Coronary artery (tissue), 2 donors: Measurements from ENCODE around the gene ASB11.

Experiments used
- DNase-seq: peaks from one replicate; pipeline ENCODE4 v3.0.0-alpha.2; 2017; ENCODE audit warnings: low spot score
- H3K27ac ChIP-seq, 2 donors: fragments of 200-600 bp; sonication (generic); one replicate each; pipeline ENCODE4 v1.5.1; 2016 to 2019
- H3K4me3 ChIP-seq: fragments of 200-600 bp; sonication (generic); 2 replicates; pipeline ENCODE4 v1.5.1; 2016; ENCODE audit warnings: mild to moderate bottlenecking, moderate library complexity
- CTCF ChIP-seq: fragments of 200-600 bp; sonication (generic); IDR thresholded peaks from one replicate; pipeline ENCODE4 v1.5.1; 2019; ENCODE audit warnings: antibody characterized with exemption

The ASB11 gene

GRCh38 chrX:15328131-15328530, 12.7 kb upstream of the ASB11 start:
- no peak for TF ChIP-seq CTCF
- DNase-seq, result no peak
- no peak overlapping the region for H3K4me3 ChIP-seq
- H3K27ac ChIP-seq, result no peak overlapping the region

DNA sequence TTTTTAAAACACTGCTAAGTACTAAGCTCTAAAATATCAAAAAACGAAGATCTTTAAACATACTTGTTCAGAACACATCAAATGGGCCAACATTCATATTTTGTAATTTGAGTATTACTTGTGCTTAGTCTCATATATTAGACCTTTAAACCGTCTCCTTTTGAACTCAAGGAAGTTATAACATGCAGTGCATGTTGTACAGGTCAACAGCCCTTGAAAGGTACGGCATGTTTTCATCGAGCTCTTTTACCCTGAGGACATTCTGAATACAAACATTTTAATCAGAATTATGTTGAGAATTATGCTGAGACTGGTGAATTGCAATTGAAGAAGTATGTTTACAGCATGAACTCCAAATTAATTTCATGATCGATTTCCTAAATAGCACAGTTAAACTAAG, 7.0 kb upstream of the ASB11 start:
- Histone ChIP-seq H3K4me3 (no peak overlapping the region), H3K27ac (no peak overlapping the region)
- no peak for TF ChIP-seq CTCF
- DNase-seq, result no peak

- no peak for TF ChIP-seq CTCF
- Histone ChIP-seq H3K4me3 (no peak overlapping the region), H3K27ac (no peak overlapping the region)
- DNase-seq, result no peak
Observed at GRCh38 chrX:15322072-15322471, 6.6 kb upstream of the ASB11 start.

DNA sequence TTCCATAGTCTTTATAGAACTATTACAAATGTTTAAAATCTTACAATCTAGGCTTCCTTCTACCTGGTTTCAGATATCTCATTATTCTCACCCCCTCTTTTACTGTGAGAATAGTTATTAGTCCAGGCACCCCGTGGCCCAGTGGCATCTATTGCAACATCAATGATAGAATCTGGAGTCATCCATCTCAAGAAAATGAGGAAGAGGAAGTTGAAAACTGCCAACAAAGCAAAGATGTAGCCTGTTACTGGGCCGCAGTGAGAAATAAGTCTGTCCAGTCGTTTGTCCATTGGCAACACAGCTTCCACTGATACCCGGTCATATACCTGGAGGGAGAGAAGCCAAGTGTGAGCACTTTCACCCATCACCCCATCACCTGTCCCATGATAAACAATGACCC, 6.0 kb upstream of the ASB11 start:
- no peak for DNase-seq
- H3K27ac ChIP-seq, result no peak overlapping the region
- H3K4me3 ChIP-seq, result no peak overlapping the region
- TF ChIP-seq CTCF, result no peak

DNA sequence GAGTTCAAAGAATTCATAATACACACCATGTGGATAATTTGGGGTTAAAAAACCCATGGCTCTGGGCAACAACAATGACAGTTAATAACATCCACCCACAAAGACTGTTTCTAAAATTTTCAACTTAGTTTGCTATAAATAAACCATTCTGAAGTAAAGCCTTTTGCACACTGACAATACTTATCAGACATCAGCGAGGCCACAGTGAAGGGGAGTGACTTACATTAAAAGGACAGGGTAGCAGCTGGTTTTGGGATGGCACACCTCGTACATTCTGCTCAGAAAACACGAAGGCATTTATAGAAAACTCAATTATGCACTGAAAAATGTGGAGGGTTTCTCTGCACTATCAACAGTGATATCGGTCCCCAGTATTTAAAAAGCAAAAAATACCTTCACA, 4.9 kb upstream of the ASB11 start:
- DNase-seq, result no peak
- Histone ChIP-seq H3K4me3 (no peak overlapping the region), H3K27ac (no peak overlapping the region)
- TF ChIP-seq CTCF, result no peak

- no peak for DNase-seq
- Histone ChIP-seq H3K27ac (no peak overlapping the region), H3K4me3 (no peak overlapping the region)
- TF ChIP-seq CTCF, result no peak
Observed at GRCh38 chrX:15319075-15319474, 3.6 kb upstream of the ASB11 start.

DNA sequence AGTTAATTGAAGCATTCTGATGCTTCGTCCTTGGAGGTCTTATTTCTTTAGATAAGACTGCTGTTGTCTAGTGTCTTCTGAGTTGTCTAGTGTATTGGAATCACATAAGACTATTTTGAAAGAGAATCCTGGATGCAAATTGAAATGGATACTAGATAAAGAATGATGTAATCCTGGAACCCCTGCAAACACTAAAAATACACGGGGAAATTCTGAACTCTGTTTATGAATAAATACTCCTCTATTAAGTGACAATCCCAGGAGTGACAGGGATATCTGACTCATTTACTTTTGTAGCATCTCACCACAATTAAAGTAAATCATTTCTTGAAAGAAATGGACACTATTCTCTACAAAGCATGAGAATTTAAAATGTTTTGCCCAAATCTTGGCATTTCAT, 968 bp downstream of the ASB11 start:
- Histone ChIP-seq H3K4me3 (no peak overlapping the region), H3K27ac (no peak overlapping the region)
- DNase-seq, result no peak
- no peak for TF ChIP-seq CTCF
